Measurements from ENCODE around the gene PDRG1. TPM values are rescaled to one million over a fixed set of nuclear protein-coding genes. Genes with fewer than 3 reads are reported as not detected.
A peak's percentile ranks its signal among the peaks of the same experiment; 100 is the strongest.

Gene PDRG1
- polyA plus RNA-seq, 1 experiment = 16.5 TPM

GRCh38 chr20:31974296-31974695, 22.4 kb upstream of the PDRG1 start:
- Histone ChIP-seq H3K27me3 (ENCODE audit: control insufficient read depth, insufficient read depth, low read length) (peaks cover 7% of the 10 kb centered on the region; the same call in 1 of the 2 replicates), H3K36me3 (ENCODE audit: control insufficient read depth, insufficient read depth, low read length) (no peaks in the 10 kb centered on the region), H3K4me3 (ENCODE audit: low read depth, low read length) (no peak overlapping the region)
- TF ChIP-seq, protein P1, sequence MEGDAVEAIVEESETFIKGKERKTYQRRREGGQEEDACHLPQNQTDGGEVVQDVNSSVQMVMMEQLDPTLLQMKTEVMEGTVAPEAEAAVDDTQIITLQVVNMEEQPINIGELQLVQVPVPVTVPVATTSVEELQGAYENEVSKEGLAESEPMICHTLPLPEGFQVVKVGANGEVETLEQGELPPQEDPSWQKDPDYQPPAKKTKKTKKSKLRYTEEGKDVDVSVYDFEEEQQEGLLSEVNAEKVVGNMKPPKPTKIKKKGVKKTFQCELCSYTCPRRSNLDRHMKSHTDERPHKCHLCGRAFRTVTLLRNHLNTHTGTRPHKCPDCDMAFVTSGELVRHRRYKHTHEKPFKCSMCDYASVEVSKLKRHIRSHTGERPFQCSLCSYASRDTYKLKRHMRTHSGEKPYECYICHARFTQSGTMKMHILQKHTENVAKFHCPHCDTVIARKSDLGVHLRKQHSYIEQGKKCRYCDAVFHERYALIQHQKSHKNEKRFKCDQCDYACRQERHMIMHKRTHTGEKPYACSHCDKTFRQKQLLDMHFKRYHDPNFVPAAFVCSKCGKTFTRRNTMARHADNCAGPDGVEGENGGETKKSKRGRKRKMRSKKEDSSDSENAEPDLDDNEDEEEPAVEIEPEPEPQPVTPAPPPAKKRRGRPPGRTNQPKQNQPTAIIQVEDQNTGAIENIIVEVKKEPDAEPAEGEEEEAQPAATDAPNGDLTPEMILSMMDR (IDR thresholded peaks at IDR 0.05; ENCODE audit: insufficient read depth, low read depth, low read length) = no peak
- CTCF ChIA-PET = interaction anchor here (0.6 kb wide), 1 partner anchor 124 kb away, joined by 3 read pairs; no protein-coding TSS in a partner anchor
- no peak for DNase-seq (ENCODE audit: low read depth)
- POLR2A ChIA-PET = no interaction called here

DNA sequence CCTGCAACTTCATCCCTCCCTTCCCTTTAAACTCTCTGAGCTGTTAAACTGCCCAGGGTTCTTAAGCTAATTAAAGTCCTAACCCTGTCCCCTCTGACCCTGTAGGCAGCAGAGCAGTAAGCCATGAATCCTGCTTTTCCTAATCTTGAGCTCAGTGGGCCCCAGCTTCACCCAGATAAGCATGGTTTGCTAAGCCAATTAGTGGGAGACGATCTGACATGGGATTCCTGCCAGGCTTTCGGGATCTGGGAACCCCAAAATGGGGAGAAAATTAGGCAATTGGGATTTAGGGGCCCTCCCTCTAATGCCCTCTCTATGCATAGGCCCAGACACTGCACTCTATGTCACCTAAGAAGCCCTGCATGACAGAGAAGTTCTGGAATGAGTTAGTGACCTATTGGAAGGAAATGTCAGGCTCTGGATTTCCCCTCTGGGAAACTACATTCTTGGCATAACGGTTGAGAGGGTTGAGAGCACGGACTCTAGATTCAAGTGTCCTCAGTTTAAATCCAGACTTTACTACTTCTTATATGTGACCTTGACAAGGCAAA, 20.7 kb upstream of the PDRG1 start:
- TF ChIP-seq, protein P1 (IDR thresholded peaks at IDR 0.05; ENCODE audit: insufficient read depth, low read depth, low read length) = no peak
- ChIA-PET CTCF (interaction anchor here (1.2 to 1.8 kb wide), 4 partner anchors 20 to 139 kb away, joined by 3 to 6 read pairs (median 4); no protein-coding TSS in a partner anchor), POLR2A (no interaction called here)
- peaks cover 6% of the 10 kb centered on the region; the same call in 1 of the 2 replicates for H3K27me3 ChIP-seq (ENCODE audit: control insufficient read depth, insufficient read depth, low read length)
- peak; percentile 37 for DNase-seq (ENCODE audit: low read depth)
- no peak overlapping the region for H3K4me3 ChIP-seq (ENCODE audit: low read depth, low read length)
- H3K36me3 ChIP-seq (ENCODE audit: control insufficient read depth, insufficient read depth, low read length) = no peaks in the 10 kb centered on the region

- H3K36me3 ChIP-seq (ENCODE audit: control insufficient read depth, insufficient read depth, low read length) = no peaks in the 10 kb centered on the region
- DNase-seq (ENCODE audit: low read depth) = no peak
- TF ChIP-seq, protein P1 (IDR thresholded peaks at IDR 0.05; ENCODE audit: insufficient read depth, low read depth, low read length) = no peak
- H3K27me3 ChIP-seq (ENCODE audit: control insufficient read depth, insufficient read depth, low read length) = peaks cover 13% of the 10 kb centered on the region
- ChIA-PET POLR2A (no interaction called here), CTCF (interaction anchor here (0.6 to 1.1 kb wide), 2 partner anchors 9 to 147 kb away, joined by 3 read pairs; no protein-coding TSS in a partner anchor)
- no peak overlapping the region for H3K4me3 ChIP-seq (ENCODE audit: low read depth, low read length)
Measured at GRCh38 chr20:31969991-31970390, 18.1 kb upstream of the PDRG1 start.

DNA sequence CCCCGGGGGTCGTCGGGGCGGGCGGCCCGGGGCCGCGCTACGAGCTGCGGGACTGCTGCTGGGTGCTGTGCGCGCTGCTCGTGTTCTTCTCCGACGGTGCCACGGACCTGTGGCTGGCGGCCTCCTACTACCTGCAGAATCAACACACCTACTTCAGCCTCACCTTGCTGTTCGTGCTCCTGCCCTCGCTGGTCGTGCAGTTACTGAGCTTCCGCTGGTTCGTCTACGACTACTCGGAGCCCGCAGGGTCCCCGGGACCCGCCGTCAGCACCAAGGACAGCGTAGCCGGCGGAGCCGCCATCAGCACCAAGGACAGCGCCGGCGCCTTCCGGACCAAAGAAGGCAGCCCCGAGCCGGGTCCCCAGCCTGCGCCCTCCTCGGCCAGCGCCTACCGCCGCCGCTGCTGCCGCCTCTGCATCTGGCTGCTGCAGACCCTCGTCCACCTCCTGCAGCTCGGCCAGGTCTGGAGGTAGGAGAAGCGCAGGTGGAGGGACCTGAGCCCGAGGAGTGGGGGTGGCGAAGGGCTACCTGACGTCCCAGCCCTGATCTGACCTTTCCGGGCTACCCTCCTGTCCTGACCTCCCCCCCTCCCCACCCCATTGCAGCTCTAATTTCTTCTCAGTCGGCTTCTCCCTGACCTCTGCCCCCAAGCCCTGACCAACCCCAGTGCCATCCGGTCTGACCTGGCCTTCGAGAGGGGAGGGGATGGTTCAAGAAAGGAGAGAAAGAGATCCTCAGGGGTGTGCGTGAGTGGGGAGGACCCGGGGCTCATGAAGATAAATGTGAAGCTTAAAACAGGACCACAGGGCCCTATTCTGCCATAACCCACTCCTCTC, 16.7 kb upstream of the PDRG1 start:
- DNase-seq (ENCODE audit: low read depth) = no peak
- H3K4me3 ChIP-seq (ENCODE audit: low read depth, low read length) = no peak overlapping the region
- TF ChIP-seq, protein P1 (IDR thresholded peaks at IDR 0.05; ENCODE audit: insufficient read depth, low read depth, low read length) = no peak
- ChIA-PET CTCF (no interaction called here), POLR2A (interaction anchor here (0.6 kb wide), 1 partner anchor 74 kb away, joined by 7 read pairs; no protein-coding TSS in a partner anchor)
- peaks cover 16% of the 10 kb centered on the region for H3K27me3 ChIP-seq (ENCODE audit: control insufficient read depth, insufficient read depth, low read length)
- no peaks in the 10 kb centered on the region for H3K36me3 ChIP-seq (ENCODE audit: control insufficient read depth, insufficient read depth, low read length)

DNA sequence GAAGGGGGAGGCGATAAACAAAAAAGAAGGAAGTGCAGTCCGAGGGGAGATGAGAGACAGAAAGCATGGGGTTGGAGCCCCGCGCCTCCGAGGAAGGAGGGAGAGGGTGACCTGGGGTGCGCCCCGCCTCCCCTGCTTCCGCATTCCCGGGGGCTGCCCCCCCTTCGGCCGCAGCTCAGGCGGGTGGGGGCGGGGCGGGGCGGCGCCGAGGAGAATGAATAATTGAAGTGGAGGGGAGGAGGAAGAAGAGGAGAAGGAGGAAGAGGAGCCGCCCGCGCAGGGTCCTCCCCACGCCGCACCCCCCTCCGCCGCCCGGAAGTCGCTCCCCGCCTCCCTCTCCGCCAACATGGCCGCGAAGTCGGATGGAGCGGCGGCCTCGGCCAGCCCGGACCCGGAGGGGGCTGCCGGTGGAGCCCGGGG, 16.0 kb upstream of the PDRG1 start, which contains the start of gene XKR7:
Gene XKR7 (plus strand): TSS at position 322 of the 420 bp plus-strand sequence. CDS start 25 bp downstream, at position 347.
- ChIA-PET POLR2A (interaction anchor here (0.6 kb wide), 1 partner anchor 75 kb away, joined by 7 read pairs; no protein-coding TSS in a partner anchor), CTCF (no interaction called here)

More for the DNA sequence above, 16.0 kb upstream of the PDRG1 start, which contains the start of gene XKR7:
- DNase-seq (ENCODE audit: low read depth) = no peak
- H3K36me3 ChIP-seq (ENCODE audit: control insufficient read depth, insufficient read depth, low read length) = no peaks in the 10 kb centered on the region
- TF ChIP-seq, protein P1 (IDR thresholded peaks at IDR 0.05; ENCODE audit: insufficient read depth, low read depth, low read length) = no peak
- peak within 1 kb of the TSS; percentile 8; the same call in 1 of the 2 replicates for H3K4me3 ChIP-seq (ENCODE audit: low read depth, low read length)
- H3K27me3 ChIP-seq (ENCODE audit: control insufficient read depth, insufficient read depth, low read length) = peaks cover 18% of the 10 kb centered on the region
